NCI-H1694 treated with DMSO at 0.1 percent for 48 hours (cell line): ENCODE measurements around the gene MCHR2.
A peak's percentile ranks its signal among the peaks of the same experiment; 100 is the strongest.

ENCODE experiments used
- DNase-seq: peaks from one replicate; lab custom pipeline; 2025; lab: John Stamatoyannopoulos, UW

MCHR2 gene

DNA sequence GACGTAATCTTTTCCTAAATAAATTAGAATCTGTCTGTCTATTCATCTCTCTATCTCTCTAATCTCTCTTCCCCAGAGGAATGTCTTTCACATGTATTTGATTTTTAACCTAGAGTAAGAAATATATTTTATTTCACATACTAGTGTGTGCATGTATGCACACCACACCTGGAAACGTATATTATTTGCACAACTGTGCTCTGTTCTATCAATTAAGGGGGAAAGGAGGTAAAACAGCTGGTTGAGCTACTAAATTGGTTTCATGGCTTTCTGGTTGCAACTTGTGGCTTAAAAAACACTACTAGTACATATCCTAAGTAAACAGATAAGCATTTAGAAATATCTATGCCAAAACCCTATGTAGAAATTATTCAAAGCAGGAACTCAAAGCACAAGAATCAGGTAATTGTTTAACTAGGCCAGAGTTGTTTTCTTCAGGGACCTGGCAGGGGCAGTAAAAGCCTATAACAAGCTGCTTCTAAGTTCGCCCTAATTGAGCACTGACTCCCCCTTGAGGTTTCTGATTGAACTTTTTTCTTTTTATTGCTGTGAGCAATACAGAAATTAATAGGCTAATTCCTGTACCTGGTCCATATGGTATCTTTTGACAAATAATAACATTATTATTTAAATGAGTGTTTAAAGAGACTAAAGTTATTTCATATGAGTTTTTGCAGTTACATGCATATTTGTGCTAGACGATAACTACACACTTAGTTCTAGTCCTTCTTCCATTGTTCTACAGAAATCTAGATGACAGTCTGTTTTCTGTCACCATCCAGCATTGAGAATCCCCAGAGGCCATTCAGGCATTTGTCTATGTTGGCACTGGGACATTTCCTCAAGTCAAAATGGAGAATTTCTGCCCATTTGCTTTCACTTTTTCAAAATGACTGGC lies 88.6 kb downstream of the MCHR2 start:
- peak; percentile 73 for DNase-seq

DNA sequence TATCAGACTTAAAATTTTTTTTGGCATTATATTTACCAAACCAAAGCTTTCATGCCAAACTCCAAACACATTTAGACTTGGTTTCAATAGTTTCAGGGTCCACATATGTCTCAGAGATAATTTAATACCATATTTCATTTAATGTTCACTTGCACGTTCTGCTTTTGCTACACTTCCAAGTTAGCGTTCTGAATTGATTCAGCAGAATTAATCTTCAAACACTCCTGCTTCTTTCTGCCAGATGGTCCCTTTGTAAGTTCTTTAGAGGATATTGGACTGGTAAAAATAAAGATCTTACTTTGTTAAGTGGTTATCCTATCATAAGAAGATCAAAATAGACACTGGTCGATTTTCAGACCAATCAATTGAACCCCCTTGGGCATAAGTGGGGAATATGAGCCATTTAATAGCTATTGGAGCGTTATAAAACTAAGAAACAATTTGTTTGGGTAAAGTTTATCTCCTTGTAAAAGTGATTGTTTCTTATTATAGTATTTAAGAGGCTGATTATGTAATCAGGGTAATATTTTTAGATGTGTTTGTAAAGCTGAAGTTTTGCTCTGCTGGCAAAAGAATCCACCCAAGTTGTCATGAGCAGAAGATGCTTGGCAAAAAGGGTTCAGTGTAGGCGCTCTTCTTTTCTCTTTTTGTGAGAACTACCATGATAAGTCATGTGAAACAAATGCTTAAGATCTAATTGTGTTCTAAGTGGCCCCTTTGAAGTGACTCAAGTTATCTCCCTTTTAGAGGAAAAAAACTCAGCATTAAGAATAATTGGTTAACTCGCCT lies 92.2 kb downstream of the MCHR2 start:
- no peak for DNase-seq

- no peak for DNase-seq
These were observed 99.2 kb downstream of the MCHR2 start for GRCh38 chr6:99894815-99895214.

DNA sequence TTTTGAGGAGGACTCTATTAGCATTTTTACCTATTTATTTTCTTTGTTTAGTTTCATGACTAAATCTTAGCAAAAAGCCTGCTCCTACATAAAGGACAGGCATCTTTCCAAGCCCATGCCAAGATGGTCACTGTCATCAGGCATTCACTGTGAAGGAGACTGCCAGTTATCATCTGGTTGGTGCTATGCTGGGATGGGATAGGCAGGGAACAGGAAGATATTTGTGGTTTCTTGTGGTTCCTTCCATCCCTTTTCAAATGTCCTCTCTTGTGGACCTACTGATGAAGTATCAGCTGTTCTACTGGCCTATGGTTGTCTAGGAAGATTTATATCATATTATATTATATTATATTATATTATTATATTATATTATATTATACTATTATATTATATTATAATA lies 107.0 kb downstream of the MCHR2 start:
- no peak for DNase-seq

- DNase-seq: peak; percentile 71
These were observed 109.0 kb downstream of the MCHR2 start for GRCh38 chr6:99885051-99885450.

DNA sequence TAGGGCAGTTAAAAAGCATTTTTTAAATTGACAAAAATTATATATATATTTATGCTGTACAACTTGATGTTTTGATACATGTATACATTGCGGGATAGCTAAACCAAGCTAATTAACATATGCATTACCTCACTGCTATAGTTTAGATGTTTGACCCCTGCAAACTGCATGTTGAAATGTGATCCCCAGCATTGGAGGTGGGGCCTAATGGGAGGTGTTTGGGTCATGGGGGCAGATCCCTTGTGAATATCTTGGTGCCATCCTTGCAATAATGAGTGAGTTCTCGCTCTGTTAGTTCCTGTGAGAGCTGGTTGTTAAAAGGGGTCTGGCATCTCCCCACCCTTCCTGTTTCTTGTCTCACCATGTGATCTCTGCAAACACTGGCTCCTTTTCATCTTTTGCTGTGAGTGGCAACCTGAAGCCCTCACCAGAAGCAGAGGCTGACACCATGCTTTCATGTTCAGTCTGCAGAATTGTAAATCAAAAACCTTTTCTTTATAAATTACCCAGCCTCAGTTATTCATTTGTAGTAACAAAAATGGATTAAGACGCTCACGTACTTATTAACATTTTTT lies 111.8 kb downstream of the MCHR2 start:
- no peak for DNase-seq

DNA sequence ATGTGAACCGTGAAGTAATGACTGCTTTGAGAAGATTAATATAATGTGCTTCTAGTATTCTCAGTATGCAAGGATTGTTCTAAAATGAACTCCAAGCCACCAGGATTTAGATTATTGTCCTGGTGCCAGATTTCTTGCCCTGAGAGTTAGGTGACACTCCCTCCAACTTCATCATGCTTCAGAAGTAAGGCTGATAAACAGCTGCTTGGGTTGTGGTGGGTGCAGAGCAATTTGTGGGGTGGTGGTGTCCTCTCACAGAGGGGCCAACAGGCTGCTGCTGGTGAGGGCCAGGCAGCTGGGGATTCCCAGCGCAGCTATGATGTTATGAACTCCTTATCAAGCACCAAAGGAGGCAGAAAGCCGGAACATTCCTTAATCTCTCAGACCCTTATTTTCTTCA lies 114.6 kb downstream of the MCHR2 start:
- DNase-seq: peak; percentile 54

DNA sequence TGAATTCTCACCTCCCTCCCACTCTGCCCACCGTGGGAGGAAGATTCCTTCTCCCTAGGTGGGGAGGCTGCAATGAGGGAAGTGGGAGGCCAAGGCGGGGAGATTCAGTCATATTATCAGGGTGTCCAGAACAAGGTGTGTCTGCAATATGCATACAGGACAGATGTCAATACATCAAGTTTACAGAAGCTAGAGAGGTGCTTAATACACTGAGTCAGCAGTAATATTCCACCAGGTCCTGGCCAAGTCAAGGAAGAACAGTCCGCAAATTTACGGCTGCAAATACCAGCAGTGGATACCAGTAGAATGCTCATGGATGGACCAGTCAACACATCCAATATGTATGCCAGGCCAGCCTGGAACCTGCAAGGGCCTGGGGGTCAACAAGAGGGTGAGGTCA lies 119.0 kb downstream of the MCHR2 start:
- DNase-seq: no peak

DNA sequence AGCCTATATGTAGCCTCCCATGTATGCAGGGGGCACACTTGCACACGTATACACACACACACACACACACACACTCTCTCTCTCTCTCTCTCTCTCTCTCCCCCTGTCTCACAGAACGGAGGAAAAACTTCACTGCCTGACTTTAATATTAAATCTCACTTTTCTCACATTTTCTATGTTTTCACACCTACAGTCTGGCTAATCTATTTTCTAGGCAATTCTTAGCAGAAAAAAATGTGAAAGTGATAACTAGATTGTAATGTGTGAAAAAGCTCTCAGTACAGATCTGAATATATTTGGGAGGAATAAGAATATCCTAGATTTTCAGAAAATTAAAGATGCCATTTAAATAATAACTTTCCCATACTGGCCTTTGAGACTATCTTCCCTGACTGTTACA lies 120.9 kb downstream of the MCHR2 start:
- no peak for DNase-seq

DNA sequence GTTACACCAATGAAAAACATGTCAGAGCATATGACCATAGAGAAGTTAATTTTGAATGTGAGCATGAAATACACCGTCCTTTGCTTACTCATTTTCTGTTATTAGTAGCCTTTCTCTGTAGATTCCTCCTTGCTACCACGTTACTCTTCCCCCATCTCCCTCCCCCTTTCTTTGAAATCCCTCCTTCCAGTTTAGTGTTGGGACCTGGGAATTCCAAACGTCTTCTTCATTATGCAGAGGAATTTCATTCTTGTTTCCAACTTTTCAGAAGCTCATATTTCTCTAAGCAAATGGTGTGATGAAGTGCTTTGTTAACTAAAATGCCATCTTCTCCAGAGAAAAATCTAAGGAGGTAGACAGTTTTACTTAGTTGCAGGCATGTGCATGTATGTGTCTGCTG lies 122.4 kb downstream of the MCHR2 start:
- DNase-seq: no peak
